ENCODE data around the gene C19orf85. TPM values are rescaled to one million over a fixed set of nuclear protein-coding genes. Genes with fewer than 3 reads are reported as not detected.

C19orf85 gene
- total and polyA plus RNA-seq, 2 donors (not counting 1 experiment from before 2014, with no cell fraction given): not detected

DNA sequence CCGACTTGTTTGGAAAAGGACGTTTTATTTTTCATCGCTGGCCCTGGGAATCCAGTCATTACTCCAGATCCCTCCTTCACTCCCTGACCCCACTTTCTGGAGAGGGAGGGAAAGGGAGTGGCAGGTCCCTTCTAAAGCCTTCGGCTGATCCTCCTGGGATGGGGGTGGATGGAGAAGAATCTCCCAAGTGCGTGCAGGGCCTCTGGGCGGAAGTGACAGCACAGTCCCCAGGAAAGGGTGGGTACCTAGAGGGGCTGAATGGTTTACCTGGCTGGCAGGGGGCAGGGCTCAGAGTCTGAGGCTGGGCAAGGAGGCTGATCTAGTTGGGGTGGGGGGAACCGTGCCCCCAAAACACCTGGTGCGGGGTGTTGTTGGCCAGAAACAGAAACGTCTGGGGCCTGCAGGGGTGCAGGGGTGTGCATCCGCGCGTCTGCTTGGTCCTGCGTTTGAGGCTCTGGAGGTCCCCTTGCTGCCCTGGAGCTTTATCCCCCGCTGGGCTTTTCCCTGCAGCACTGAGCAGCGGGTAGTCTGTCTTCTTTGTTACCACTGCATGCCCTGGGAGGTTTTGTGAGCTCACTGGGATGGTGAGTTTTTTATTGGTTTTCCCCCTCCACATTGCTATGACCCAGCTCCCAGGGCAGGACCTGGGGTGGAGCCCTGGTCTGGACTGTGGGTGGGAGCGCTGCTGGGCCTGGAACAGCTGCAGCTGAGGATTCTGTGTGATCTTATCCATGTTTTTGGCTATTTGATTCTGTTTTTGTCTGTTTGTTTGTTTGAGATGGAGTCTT lies 8.9 kb upstream of the C19orf85 start:
- Histone ChIP-seq H3K27me3 (ENCODE audit: control insufficient read depth, insufficient read depth, low read length) (no peaks in the 10 kb centered on the region), H3K36me3 (ENCODE audit: control insufficient read depth, insufficient read depth, low read length) (no peaks in the 10 kb centered on the region), H3K4me2 (ENCODE audit: extremely low read depth, insufficient read depth, low read length) (no peak overlapping the region), H3K27ac (ENCODE audit: insufficient read depth, low read length) (no peak overlapping the region), H3K4me3 (replicated peaks in 1 of 4; ENCODE audit: control extremely low read depth in 1 of 4, insufficient read depth in 1 of 4, low read depth in 3 of 4, low read length in 4 of 4) (no peak overlapping the region), H2AFZ (ENCODE audit: low read length) (no peak overlapping the region), H3K79me2 (ENCODE audit: control insufficient read depth, insufficient read depth, low read length) (peaks cover 9% of the 10 kb centered on the region), H3K9ac (ENCODE audit: insufficient read depth, low read length) (no peak overlapping the region), H4K20me1 (ENCODE audit: control insufficient read depth, extremely low read depth, insufficient read depth, low read length) (no peaks in the 10 kb centered on the region), H3K9me3 (ENCODE audit: control insufficient read depth, insufficient read depth, low read depth, low read length) (no peaks in the 10 kb centered on the region), H3K4me1 (ENCODE audit: control insufficient read depth, extremely low read depth, insufficient read depth, low read length) (no peaks in the 10 kb centered on the region)
- DNase-seq (ENCODE audit: low read depth in 2 of 2): peak in 1 of 2 donors; percentile 42
- TF ChIP-seq EZH2 (IDR thresholded peaks at IDR 0.05; ENCODE audit: low read length, missing control alignments): no peak
- TF ChIP-seq, protein P1, sequence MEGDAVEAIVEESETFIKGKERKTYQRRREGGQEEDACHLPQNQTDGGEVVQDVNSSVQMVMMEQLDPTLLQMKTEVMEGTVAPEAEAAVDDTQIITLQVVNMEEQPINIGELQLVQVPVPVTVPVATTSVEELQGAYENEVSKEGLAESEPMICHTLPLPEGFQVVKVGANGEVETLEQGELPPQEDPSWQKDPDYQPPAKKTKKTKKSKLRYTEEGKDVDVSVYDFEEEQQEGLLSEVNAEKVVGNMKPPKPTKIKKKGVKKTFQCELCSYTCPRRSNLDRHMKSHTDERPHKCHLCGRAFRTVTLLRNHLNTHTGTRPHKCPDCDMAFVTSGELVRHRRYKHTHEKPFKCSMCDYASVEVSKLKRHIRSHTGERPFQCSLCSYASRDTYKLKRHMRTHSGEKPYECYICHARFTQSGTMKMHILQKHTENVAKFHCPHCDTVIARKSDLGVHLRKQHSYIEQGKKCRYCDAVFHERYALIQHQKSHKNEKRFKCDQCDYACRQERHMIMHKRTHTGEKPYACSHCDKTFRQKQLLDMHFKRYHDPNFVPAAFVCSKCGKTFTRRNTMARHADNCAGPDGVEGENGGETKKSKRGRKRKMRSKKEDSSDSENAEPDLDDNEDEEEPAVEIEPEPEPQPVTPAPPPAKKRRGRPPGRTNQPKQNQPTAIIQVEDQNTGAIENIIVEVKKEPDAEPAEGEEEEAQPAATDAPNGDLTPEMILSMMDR (conservative IDR thresholded peaks at IDR 0.05 in 1 of 2, IDR thresholded peaks at IDR 0.05 in 1 of 2; ENCODE audit: low read depth in 1 of 2, low read length in 2 of 2): no peak

DNA sequence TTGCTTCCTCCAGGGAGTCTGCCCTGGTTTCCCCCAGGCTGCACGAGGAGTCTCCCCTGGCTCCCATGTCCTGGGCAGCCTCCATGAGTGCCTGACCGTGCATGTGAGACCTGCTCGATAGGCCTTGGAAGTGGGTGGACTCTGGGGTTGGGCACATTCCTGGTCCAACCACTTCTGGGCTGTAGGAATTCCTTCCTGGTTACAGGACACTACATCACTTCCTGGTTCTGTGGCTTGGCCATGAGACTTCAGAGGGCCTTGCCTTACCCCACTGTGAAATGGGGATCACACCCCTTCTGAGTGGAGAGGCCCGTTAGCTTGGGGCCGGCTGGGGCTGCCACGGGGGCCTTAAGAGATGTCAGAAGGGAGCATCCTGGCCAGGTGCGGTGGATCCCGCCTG lies 7.9 kb upstream of the C19orf85 start:
- TF ChIP-seq, protein P1 (conservative IDR thresholded peaks at IDR 0.05 in 1 of 2, IDR thresholded peaks at IDR 0.05 in 1 of 2; ENCODE audit: low read depth in 1 of 2, low read length in 2 of 2): no peak
- no peak for TF ChIP-seq EZH2 (IDR thresholded peaks at IDR 0.05; ENCODE audit: low read length, missing control alignments)
- no peak overlapping the region for H3K27ac ChIP-seq (ENCODE audit: insufficient read depth, low read length)
- no peaks in the 10 kb centered on the region for H3K79me2 ChIP-seq (ENCODE audit: control insufficient read depth, insufficient read depth, low read length)
- no peaks in the 10 kb centered on the region for H4K20me1 ChIP-seq (ENCODE audit: control insufficient read depth, extremely low read depth, insufficient read depth, low read length)
- H3K9me3 ChIP-seq (ENCODE audit: control insufficient read depth, insufficient read depth, low read depth, low read length): no peaks in the 10 kb centered on the region
- no peaks in the 10 kb centered on the region for H3K36me3 ChIP-seq (ENCODE audit: control insufficient read depth, insufficient read depth, low read length)
- H3K27me3 ChIP-seq (ENCODE audit: control insufficient read depth, insufficient read depth, low read length): no peaks in the 10 kb centered on the region
- DNase-seq (ENCODE audit: low read depth in 2 of 2): peak; percentile 37 to 90
- H2AFZ ChIP-seq (ENCODE audit: low read length): no peak overlapping the region
- peaks cover 4% of the 10 kb centered on the region for H3K4me1 ChIP-seq (ENCODE audit: control insufficient read depth, extremely low read depth, insufficient read depth, low read length)
- H3K4me3 ChIP-seq (replicated peaks in 1 of 4; ENCODE audit: control extremely low read depth in 1 of 4, insufficient read depth in 1 of 4, low read depth in 3 of 4, low read length in 4 of 4): no peak overlapping the region
- H3K4me2 ChIP-seq (ENCODE audit: extremely low read depth, insufficient read depth, low read length): no peak overlapping the region
- H3K9ac ChIP-seq (ENCODE audit: insufficient read depth, low read length): no peak overlapping the region

DNA sequence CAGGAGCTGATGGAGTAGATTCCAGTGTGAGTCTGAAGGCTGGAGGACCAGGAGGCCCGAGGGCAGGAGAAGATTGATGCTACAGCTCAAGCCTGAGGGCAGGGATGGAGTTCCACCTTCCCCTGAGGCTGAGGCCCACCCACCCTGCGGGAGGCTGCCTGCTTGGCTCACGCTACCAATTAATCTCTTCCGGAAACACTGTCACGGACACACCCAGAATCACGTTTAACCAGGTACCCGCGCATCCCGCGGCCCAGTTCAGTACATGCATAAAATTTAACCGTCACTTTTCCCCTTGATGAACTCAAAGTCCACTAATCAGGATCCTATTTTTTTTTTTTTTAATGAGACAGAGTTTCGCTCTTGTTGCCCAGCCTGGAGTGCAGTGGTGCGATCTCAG lies 6.7 kb upstream of the C19orf85 start:
- TF ChIP-seq, protein P1 (conservative IDR thresholded peaks at IDR 0.05 in 1 of 2, IDR thresholded peaks at IDR 0.05 in 1 of 2; ENCODE audit: low read depth in 1 of 2, low read length in 2 of 2): no peak
- TF ChIP-seq EZH2 (IDR thresholded peaks at IDR 0.05; ENCODE audit: low read length, missing control alignments): no peak
- no peaks in the 10 kb centered on the region for H3K9me3 ChIP-seq (ENCODE audit: control insufficient read depth, insufficient read depth, low read depth, low read length)
- H3K27ac ChIP-seq (ENCODE audit: insufficient read depth, low read length): no peak overlapping the region
- H3K27me3 ChIP-seq (ENCODE audit: control insufficient read depth, insufficient read depth, low read length): no peaks in the 10 kb centered on the region
- no peak overlapping the region for H2AFZ ChIP-seq (ENCODE audit: low read length)
- no peaks in the 10 kb centered on the region for H4K20me1 ChIP-seq (ENCODE audit: control insufficient read depth, extremely low read depth, insufficient read depth, low read length)
- peaks cover 4% of the 10 kb centered on the region for H3K4me1 ChIP-seq (ENCODE audit: control insufficient read depth, extremely low read depth, insufficient read depth, low read length)
- H3K4me2 ChIP-seq (ENCODE audit: extremely low read depth, insufficient read depth, low read length): no peak overlapping the region
- no peak overlapping the region for H3K9ac ChIP-seq (ENCODE audit: insufficient read depth, low read length)
- H3K4me3 ChIP-seq (replicated peaks in 1 of 4; ENCODE audit: control extremely low read depth in 1 of 4, insufficient read depth in 1 of 4, low read depth in 3 of 4, low read length in 4 of 4): no peak overlapping the region
- H3K79me2 ChIP-seq (ENCODE audit: control insufficient read depth, insufficient read depth, low read length): no peaks in the 10 kb centered on the region
- no peak for DNase-seq (ENCODE audit: low read depth in 2 of 2)
- H3K36me3 ChIP-seq (ENCODE audit: control insufficient read depth, insufficient read depth, low read length): no peaks in the 10 kb centered on the region

Measured in fibroblast of lung (primary cell).